NCI-H1417 treated with DMSO at 0.1 percent for 48 hours (cell line): ENCODE measurements around the gene MTX1.
"Not testable (repeated sequence)": the region's sequence is repeated elsewhere in the genome, so short reads cannot be mapped to it uniquely, and the experiment has no call there.

Experiments used
- DNase-seq: peaks from one replicate; lab custom pipeline; 2025; lab: John Stamatoyannopoulos, UW

MTX1 gene

DNA sequence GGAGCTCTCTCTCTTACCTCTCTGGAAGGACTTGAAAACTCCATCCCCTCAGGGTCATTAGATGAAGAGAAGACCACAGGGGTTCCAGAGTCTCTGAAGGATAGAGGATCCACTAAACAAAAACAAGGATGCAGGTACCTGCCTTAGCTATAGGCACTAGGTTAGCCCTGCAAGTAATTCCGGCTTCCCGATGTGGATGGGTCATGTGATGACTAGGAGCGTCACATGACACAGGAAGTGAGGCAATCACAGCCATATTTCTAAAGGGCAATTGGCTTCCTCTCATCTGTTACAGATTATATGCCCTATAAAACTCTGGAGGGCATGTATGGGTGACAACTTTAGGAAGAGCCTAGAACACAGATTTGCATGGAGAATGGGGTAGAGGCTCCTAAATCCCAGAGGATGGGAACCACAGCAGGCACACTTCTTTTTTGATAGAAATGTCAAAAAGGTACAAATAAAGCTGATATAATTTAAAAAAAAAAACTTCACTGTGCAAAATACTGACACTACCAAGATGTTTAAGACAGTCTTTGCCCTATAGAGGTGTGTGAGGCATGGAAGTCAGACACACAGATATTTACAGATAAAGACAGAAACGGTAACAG lies 32.7 kb downstream of the MTX1 start:
- DNase-seq, result no peak

GRCh38 chr1:155241841-155242264 lies 33.4 kb downstream of the MTX1 start:
- DNase-seq, result no peak

DNA sequence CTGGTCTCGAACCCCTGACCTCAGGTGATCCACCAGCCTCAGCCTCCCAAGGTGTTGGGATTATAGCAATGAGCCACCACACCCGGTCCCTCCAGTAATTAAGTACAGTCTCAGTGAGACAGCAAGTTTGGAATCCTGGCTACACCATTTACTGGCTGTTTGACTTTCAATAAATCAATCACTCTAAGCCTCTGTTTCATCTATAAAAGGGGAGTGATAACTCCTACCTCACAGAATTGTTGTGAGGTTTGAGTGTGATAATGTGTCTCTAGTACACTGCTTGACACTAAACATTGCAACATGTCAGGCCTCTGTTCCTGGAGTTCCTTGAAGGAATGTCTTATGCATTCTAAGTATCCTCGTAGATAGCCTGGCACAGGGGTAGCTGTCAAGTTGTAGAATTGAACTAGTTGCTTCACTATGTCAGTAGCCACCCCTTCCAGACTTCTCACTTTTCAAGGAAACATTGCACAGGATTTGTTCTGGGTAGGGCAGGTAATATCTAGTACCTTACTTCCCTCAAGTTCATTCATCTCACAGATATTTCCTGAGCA lies 34.4 kb downstream of the MTX1 start:
- no peak for DNase-seq

- peak; percentile 89 for DNase-seq
These were observed 36.1 kb downstream of the MTX1 start for GRCh38 chr1:155244368-155245162.

DNA sequence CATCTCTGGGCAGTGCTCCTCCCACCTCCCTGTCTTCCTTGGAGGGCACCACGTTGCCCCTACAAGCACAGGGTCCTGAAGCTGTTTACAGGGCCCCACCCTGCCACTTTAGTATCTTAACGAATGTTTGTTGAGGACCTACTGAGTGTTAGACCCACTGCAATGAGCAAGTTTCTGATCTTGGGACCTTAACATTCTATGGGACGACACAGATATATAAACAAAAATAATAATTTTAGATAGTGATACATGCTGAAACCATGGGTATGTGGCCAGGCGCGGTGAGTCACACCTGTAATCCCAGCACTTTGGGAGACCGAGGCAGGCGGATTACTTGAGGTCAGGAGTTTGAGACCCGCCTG lies 36.6 kb downstream of the MTX1 start:
- no peak for DNase-seq

- DNase-seq, result not testable (repeated sequence)
These were observed 38.3 kb downstream of the MTX1 start for GRCh38 chr1:155246796-155247195.

DNA sequence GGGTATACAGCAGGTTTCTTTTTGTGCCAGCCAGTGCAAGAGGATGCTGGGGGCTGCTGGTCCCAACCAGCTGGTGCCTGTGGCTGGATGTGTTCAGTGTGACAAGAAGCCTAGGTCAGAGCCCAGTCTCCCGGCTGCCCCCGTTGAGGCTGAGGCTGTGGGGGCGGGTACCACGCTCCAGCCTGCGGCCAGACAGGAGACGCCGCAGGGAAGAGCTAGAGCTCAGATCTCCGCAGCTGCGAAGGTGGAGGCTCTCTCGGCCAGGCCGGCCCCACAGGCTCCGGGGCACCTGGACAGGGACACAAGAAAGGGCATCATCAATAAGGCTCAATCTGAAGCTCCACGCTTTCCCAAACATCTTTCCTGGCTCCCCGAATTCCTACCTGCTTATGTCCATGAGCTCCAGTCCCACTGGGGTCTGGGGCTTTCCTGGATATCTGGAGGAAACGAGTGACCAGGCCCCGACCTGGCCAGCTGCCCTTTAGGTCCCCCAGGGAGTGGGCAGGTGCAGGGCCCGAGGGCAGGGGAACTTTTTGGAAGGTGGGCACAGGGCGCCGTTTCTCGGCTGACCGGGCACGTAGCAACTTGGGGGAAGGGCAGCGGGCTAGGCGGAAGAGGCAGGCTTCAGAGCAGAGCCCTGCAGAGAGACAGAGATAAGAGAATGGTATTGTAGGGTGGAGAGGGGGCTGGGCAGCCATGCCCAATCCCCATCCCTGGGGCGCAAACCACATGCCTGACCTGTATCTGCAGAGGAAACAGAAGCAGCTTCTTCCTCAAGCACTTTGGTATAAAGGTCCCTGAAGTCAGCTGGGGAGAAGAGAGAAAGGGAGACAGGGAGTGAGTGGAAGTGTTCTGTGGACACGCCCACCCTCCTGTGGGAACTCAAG lies 39.4 kb downstream of the MTX1 start:
- DNase-seq, result no peak

DNA sequence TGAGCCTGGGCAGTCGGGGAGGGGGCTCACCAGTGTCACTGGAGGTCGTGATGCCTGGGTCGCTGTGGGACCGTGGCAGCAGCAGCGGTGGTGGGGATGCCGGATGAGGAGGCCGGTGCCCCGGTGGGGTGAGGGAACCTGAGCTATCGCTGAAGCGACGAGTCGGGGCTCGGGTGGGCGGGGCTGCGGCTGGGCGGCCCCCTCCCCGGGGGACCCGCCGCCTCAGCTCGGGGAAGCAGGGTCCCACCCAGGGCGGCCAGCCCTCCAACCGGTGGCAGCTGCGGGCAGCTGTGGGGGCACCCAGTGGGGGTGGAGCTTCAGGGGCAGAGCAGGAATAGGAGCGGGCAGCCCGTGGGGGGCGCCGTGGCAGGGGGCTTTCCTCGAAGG lies 41.7 kb downstream of the MTX1 start:
- no peak for DNase-seq

DNA sequence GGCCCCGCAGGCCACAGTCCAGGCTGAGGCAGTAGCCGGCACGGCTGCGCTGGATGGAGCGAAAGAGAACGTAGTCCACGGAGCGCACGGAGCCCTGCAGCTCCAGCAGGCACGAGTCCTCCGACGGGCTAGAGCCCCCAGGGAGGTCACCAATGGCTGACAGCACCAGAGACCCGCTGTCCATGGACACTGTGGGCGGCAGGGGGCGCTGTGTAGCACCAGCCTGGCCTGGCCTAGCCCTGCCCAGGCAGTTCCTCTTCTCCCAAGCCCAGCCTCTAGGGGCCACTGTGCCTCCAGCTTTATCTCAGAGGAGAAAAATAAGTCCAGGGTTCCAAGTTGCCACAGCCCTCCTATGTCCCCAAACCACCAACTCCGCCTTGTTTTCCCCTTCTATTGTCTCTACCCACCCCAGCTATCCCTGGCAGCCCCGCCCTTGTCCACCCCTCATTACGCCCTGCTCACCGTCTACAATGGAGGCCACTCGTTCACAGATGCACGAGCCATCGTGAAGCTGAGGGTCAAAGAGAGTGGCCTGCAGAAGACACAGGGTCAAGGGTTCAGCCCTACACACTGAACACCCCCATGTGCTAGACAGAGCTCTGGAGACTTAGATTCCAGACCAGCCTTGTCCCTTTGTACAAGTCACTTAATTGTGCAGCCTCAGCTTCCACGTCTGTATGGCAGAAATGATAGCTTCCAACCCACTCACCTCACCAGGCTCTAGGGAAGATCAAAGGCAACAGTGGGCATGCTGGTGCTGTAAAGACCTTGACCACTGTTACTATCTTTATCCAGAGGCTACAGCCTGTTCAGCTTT lies 42.3 kb downstream of the MTX1 start:
- no peak for DNase-seq

- DNase-seq, result no peak
These were observed 43.1 kb downstream of the MTX1 start for GRCh38 chr1:155251566-155251965.

DNA sequence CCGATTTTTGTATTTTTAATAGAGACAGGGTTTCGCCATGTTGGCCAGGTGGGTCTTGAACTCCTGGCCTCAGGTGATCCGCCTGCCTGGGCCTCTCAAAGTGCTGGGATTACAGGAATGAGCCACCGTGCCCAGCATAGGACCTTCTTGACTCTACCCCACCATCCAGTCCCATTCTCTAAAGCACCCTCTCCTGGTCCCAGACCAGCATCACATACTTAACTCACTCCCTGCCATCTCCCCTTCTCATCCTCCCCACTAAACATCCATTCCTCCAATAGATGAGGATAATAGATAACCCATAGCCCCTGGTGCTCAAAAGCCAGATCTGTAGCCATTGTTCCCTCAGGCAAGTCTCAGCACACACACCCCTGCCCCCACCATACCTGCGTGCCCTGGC lies 44.7 kb downstream of the MTX1 start:
- DNase-seq, result no peak

- DNase-seq, result no peak
These were observed 45.3 kb downstream of the MTX1 start for GRCh38 chr1:155253797-155254196.

DNA sequence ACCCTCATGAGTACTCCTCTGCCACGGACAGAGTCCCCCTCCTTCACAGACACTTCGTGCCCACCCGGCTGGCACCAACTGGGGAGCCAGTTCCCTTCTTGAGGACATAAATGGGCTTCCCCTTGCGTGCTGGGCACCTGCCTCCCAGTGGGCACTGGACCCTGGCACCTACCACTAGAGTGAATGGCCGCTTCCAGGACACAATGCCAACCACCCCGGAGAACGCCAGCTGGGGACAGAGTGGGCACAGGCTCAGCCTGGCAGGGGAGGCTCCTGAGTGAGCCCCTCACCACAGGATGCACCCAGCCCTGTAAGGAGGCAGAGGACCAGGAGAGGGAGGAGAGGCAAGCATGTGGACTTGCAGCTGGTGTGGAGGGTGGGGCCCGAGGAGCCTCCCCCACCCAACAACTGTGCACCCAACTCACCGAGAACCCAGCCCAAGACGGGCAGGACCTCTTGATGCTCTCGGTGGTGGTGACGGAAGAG lies 45.8 kb downstream of the MTX1 start:
- no peak for DNase-seq

DNA sequence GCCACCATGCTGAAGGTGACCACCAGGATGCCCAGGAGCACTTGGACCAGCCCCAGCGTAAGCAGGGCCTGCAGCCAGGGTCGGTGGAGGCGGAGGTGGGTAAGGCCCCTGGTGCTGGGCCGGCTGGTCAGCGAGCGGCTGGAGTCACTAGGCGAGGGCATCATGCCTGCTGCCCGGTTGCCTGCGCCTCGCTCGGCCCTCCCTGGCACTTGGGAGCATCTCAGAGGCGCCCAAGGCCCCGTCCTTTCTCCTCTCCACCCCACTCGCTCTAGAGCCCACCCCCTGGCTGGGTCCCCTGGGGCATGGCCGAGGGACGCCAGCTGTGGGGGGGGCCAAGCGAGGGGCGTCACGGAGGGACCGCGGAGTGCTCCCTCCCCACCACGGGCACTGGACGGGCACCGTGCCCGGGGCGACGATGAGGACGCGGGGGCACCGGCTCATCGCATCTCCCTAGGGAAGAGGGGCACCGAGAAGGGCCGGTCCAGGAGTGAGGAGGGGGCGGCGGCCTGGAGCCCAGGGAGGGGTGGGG lies 46.3 kb downstream of the MTX1 start:
- no peak for DNase-seq

GRCh38 chr1:155255243-155256007 lies 46.9 kb downstream of the MTX1 start, which contains the start of gene ENTREP3:
Gene ENTREP3, minus strand, starts transcription at chr1:155255483. Its CDS starts 606 bp downstream, at chr1:155254877.
- DNase-seq, result peak; percentile 32

DNA sequence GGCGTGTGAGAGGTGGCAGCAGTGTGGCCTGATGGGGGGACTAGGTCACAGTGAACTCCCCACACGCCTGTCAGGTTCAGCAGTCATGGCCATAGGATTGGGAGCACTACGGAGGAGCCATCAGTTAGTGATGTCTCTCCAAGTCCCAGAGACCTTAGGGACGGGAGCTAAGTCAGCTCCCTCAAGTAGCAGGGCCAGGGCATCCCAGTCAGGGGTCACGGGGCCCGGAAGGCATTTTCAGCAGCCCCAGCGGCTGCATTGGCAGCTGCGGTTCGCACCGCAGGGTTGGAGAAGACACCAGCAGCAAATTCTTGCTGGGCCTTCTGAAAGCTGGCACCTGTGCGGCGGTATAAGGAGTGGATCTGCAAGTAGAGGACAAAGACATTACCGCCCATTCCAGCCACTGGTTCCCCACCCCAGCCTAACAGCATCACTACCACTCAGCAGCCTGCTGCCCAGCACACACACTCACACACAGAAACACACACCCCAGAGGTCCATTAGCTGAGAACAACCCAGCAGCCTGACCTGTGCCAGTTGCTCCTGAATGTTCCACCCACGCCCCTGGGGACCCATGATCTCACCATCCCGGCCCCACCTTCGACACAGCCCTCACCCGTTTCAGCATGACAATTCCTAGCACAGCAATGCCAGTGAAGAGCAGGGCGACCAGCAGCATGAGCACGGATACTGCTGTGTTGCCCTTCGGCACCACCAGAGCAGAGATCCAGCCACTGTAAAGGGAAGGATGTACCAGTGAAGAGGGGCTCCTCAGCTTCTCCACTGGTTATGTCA lies 47.8 kb downstream of the MTX1 start:
- no peak for DNase-seq

GRCh38 chr1:155260276-155260675 lies 51.8 kb downstream of the MTX1 start:
- no peak for DNase-seq

- no peak for DNase-seq
These were observed 53.0 kb downstream of the MTX1 start for GRCh38 chr1:155261493-155261851.

GRCh38 chr1:155261852-155262673 lies 53.6 kb downstream of the MTX1 start, which contains the start of gene SCAMP3:
Gene SCAMP3, minus strand, starts transcription at chr1:155262360. Its CDS starts 209 bp downstream, at chr1:155262151.
- DNase-seq, result peak; percentile 94
